T-helper 9 cell (primary cell): ENCODE measurements around the gene CHST6.
"Not testable (repeated sequence)": the region's sequence is repeated elsewhere in the genome, so short reads cannot be mapped to it uniquely, and the experiment has no call there.

ENCODE experiments used
- DNase-seq: peaks from one replicate; pipeline ENCODE4 v3.0.0-alpha.2; 2020

CHST6 gene

GRCh38 chr16:75475420-75475847 is 19.8 kb downstream of the CHST6 start:
- no peak for DNase-seq

GRCh38 chr16:75472908-75473877 is 22.0 kb downstream of the CHST6 start:
- DNase-seq = no peak

- DNase-seq = peak; percentile 18
These were observed 23.3 kb downstream of the CHST6 start for GRCh38 chr16:75471723-75472633.

GRCh38 chr16:75466760-75467159 is 28.5 kb downstream of the CHST6 start:
- no peak for DNase-seq

- DNase-seq = peak; percentile 99
These were observed 30.9 kb downstream of the CHST6 start, which contains the start of gene TMEM170A for GRCh38 chr16:75464122-75464918. TMEM170A (minus strand) TSS chr16:75464689; CDS start chr16:75464600, 89 bp downstream.

- not testable (repeated sequence) for DNase-seq
These were observed 31.7 kb downstream of the CHST6 start for GRCh38 chr16:75463389-75464121.

GRCh38 chr16:75462806-75463205 is 32.4 kb downstream of the CHST6 start:
- DNase-seq = no peak

GRCh38 chr16:75461575-75461974 is 33.7 kb downstream of the CHST6 start:
- DNase-seq = no peak

- no peak for DNase-seq
These were observed 34.8 kb downstream of the CHST6 start for GRCh38 chr16:75460446-75460845.

GRCh38 chr16:75459691-75460090 is 35.5 kb downstream of the CHST6 start:
- no peak for DNase-seq

- no peak for DNase-seq
These were observed 36.8 kb downstream of the CHST6 start for GRCh38 chr16:75458439-75458838.

GRCh38 chr16:75458029-75458428 is 37.2 kb downstream of the CHST6 start:
- DNase-seq = no peak

- DNase-seq = no peak
These were observed 37.7 kb downstream of the CHST6 start for GRCh38 chr16:75457485-75458021.

- no peak for DNase-seq
These were observed 38.3 kb downstream of the CHST6 start for GRCh38 chr16:75456971-75457370.

GRCh38 chr16:75456486-75456885 is 38.8 kb downstream of the CHST6 start:
- DNase-seq = not testable (repeated sequence)

- no peak for DNase-seq
These were observed 39.6 kb downstream of the CHST6 start for GRCh38 chr16:75455677-75456076.

GRCh38 chr16:75452464-75453190 is 42.6 kb downstream of the CHST6 start:
- no peak for DNase-seq

GRCh38 chr16:75446416-75446815 is 48.8 kb downstream of the CHST6 start:
- no peak for DNase-seq

GRCh38 chr16:75445298-75445697 is 49.9 kb downstream of the CHST6 start:
- no peak for DNase-seq

- no peak for DNase-seq
These were observed 51.9 kb downstream of the CHST6 start for GRCh38 chr16:75443298-75443697.
